Suprapubic skin (tissue), 4 donors: ENCODE results near the gene KIF20B. TPM values are rescaled to one million over a fixed set of nuclear protein-coding genes. Genes with fewer than 3 reads are reported as not detected.

Experiments used
- DNase-seq, 2 donors: peaks; one replicate each; pipeline ENCODE4 v3.0.0-alpha.2; 2019; ENCODE audit warnings: low spot score in 2 of 2
- H3K27ac ChIP-seq: fragments of 200-600 bp; sonication (generic); one replicate; pipeline ENCODE4 v1.5.1; 2019
- H3K27me3 ChIP-seq: fragments of 200-600 bp; sonication (generic); one replicate; pipeline ENCODE4 v1.5.1; 2019
- H3K36me3 ChIP-seq: fragments of 200-600 bp; sonication (generic); one replicate; pipeline ENCODE4 v1.5.1; 2019
- H3K4me1 ChIP-seq: fragments of 200-600 bp; sonication (generic); one replicate; pipeline ENCODE4 v1.5.1; 2019
- H3K4me3 ChIP-seq: fragments of 200-600 bp; sonication (generic); one replicate; pipeline ENCODE4 v1.5.1; 2019; ENCODE audit warnings: mild to moderate bottlenecking
- H3K9me3 ChIP-seq: fragments of 200-600 bp; sonication (generic); one replicate; pipeline ENCODE4 v1.5.1; 2019
- CTCF ChIP-seq, 2 donors: fragments of 200-600 bp in 1 of 2; fragments of 450-650 bp in 1 of 2; sonication (generic) in 1 of 2; IDR thresholded peaks; one replicate each; pipeline ENCODE4 v1.5.1; 2016 to 2019; ENCODE audit warnings: antibody characterized with exemption in 2 of 2, mild to moderate bottlenecking in 1 of 2, moderate library complexity in 1 of 2
- EP300 ChIP-seq: sonication (generic); formaldehyde crosslinking; IDR thresholded peaks from one replicate; pipeline ENCODE4 v1.6.1; 2017; ENCODE audit warnings: antibody characterized with exemption
- POLR2A ChIP-seq, 2 donors: fragments of 450-650 bp; IDR thresholded peaks; one replicate each; pipeline ENCODE4 v1.6.1; 2017; ENCODE audit warnings: antibody characterized with exemption in 2 of 2, mild to moderate bottlenecking in 2 of 2, moderate library complexity in 2 of 2
- POLR2AphosphoS5 ChIP-seq, 3 donors: sonication (generic); formaldehyde crosslinking; IDR thresholded peaks; one replicate each; pipeline ENCODE4 v1.6.1; 2017; ENCODE audit warnings: antibody characterized with exemption in 3 of 3
- WGBS: methylation state at CpG from one replicate; pipeline ENCODE4 v1.1.5; 2018; 5-methylcytosine and 5-hydroxymethylcytosine counted together
- total RNA-seq, 4 donors: library from RNA; depleted of rRNA; stranded (reverse); fragments of >200 nt; gene quantifications; one replicate each; pipeline ENCODE4 v1.1.0, GENCODE V29; 2016

The KIF20B gene
- total RNA-seq, 4 donors from 2014 or later, result 5.1 to 7.6 (median 6.3) TPM

- no peaks in the 10 kb centered on the region for H3K27me3 ChIP-seq
- no peak overlapping the region for H3K27ac ChIP-seq
- H3K4me1 ChIP-seq, result no peaks in the 10 kb centered on the region
- no peak for TF ChIP-seq POLR2AphosphoS5 (IDR thresholded peaks at IDR 0.05)
- no peak for TF ChIP-seq CTCF (IDR thresholded peaks at IDR 0.05)
- TF ChIP-seq POLR2A (IDR thresholded peaks at IDR 0.05), result no peak
- TF ChIP-seq EP300, result no peak
- peaks cover 4% of the 10 kb centered on the region for H3K36me3 ChIP-seq
- H3K9me3 ChIP-seq, result peaks cover 4% of the 10 kb centered on the region
- DNase-seq, result no peak
- no peak overlapping the region for H3K4me3 ChIP-seq
Measured at GRCh38 chr10:89776665-89777064, 75.3 kb downstream of the KIF20B start.

GRCh38 chr10:89782470-89782869, 81.1 kb downstream of the KIF20B start:
- no peaks in the 10 kb centered on the region for H3K9me3 ChIP-seq
- no peaks in the 10 kb centered on the region for H3K4me1 ChIP-seq
- WGBS, result 91% methylated on average over 2 of the region's 2 CpGs
- H3K27me3 ChIP-seq, result no peaks in the 10 kb centered on the region
- no peak overlapping the region for H3K4me3 ChIP-seq
- DNase-seq, result no peak
- no peak for TF ChIP-seq CTCF (IDR thresholded peaks at IDR 0.05)
- no peak for TF ChIP-seq POLR2AphosphoS5 (IDR thresholded peaks at IDR 0.05)
- TF ChIP-seq POLR2A (IDR thresholded peaks at IDR 0.05), result no peak
- no peak for TF ChIP-seq EP300
- no peaks in the 10 kb centered on the region for H3K36me3 ChIP-seq
- H3K27ac ChIP-seq, result no peak overlapping the region

GRCh38 chr10:89783406-89783805, 82.0 kb downstream of the KIF20B start:
- no peaks in the 10 kb centered on the region for H3K36me3 ChIP-seq
- no peak overlapping the region for H3K27ac ChIP-seq
- no peak for DNase-seq
- H3K4me1 ChIP-seq, result no peaks in the 10 kb centered on the region
- no peak for TF ChIP-seq CTCF (IDR thresholded peaks at IDR 0.05)
- no peak for TF ChIP-seq POLR2A (IDR thresholded peaks at IDR 0.05)
- no peak for TF ChIP-seq EP300
- TF ChIP-seq POLR2AphosphoS5 (IDR thresholded peaks at IDR 0.05), result no peak
- H3K9me3 ChIP-seq, result no peaks in the 10 kb centered on the region
- H3K27me3 ChIP-seq, result no peaks in the 10 kb centered on the region
- H3K4me3 ChIP-seq, result no peak overlapping the region

- WGBS, result 96% methylated on average over 3 of the region's 3 CpGs
- TF ChIP-seq POLR2AphosphoS5 (IDR thresholded peaks at IDR 0.05), result no peak
- no peak overlapping the region for H3K27ac ChIP-seq
- no peaks in the 10 kb centered on the region for H3K27me3 ChIP-seq
- no peaks in the 10 kb centered on the region for H3K4me1 ChIP-seq
- DNase-seq, result no peak
- no peaks in the 10 kb centered on the region for H3K36me3 ChIP-seq
- H3K4me3 ChIP-seq, result no peak overlapping the region
- no peaks in the 10 kb centered on the region for H3K9me3 ChIP-seq
Measured at GRCh38 chr10:89785095-89785494, 83.7 kb downstream of the KIF20B start.

GRCh38 chr10:89789188-89789877, 87.9 kb downstream of the KIF20B start:
- DNase-seq, result no peak
- no peak overlapping the region for H3K27ac ChIP-seq
- no peak for TF ChIP-seq CTCF (IDR thresholded peaks at IDR 0.05)
- TF ChIP-seq EP300, result no peak
- TF ChIP-seq POLR2AphosphoS5 (IDR thresholded peaks at IDR 0.05), result no peak
- no peak for TF ChIP-seq POLR2A (IDR thresholded peaks at IDR 0.05)
- 81% methylated on average over 7 of the region's 7 CpGs for WGBS
- no peaks in the 10 kb centered on the region for H3K36me3 ChIP-seq
- H3K9me3 ChIP-seq, result no peaks in the 10 kb centered on the region
- H3K4me1 ChIP-seq, result no peaks in the 10 kb centered on the region
- H3K4me3 ChIP-seq, result no peak overlapping the region
- no peaks in the 10 kb centered on the region for H3K27me3 ChIP-seq

- H3K4me3 ChIP-seq, result no peak overlapping the region
- DNase-seq, result no peak
- TF ChIP-seq POLR2AphosphoS5 (IDR thresholded peaks at IDR 0.05), result no peak
- no peaks in the 10 kb centered on the region for H3K4me1 ChIP-seq
- H3K36me3 ChIP-seq, result no peaks in the 10 kb centered on the region
- 80% methylated on average over 2 of the region's 2 CpGs for WGBS
- H3K27ac ChIP-seq, result no peak overlapping the region
- H3K27me3 ChIP-seq, result no peaks in the 10 kb centered on the region
- H3K9me3 ChIP-seq, result no peaks in the 10 kb centered on the region
Measured at GRCh38 chr10:89792187-89792586, 90.8 kb downstream of the KIF20B start.
